Fibroblast of skin of scalp (primary cell): ENCODE results near the gene MACC1. TPM values are rescaled to one million over a fixed set of nuclear protein-coding genes. Genes with fewer than 3 reads are reported as not detected.

Source experiments
- DNase-seq: peaks from one replicate; pipeline ENCODE4 v3.0.0-alpha.2; 2013
- polyA plus RNA-seq, 2 experiments: library from polyadenylated mRNA; unstranded; fragments of 120-200 nt; gene quantifications; one replicate each; pipeline ENCODE4 v1.2.1, GENCODE V29; 2013; ENCODE audit not compliant: insufficient read length in 2 of 2

MACC1 gene, protein sequence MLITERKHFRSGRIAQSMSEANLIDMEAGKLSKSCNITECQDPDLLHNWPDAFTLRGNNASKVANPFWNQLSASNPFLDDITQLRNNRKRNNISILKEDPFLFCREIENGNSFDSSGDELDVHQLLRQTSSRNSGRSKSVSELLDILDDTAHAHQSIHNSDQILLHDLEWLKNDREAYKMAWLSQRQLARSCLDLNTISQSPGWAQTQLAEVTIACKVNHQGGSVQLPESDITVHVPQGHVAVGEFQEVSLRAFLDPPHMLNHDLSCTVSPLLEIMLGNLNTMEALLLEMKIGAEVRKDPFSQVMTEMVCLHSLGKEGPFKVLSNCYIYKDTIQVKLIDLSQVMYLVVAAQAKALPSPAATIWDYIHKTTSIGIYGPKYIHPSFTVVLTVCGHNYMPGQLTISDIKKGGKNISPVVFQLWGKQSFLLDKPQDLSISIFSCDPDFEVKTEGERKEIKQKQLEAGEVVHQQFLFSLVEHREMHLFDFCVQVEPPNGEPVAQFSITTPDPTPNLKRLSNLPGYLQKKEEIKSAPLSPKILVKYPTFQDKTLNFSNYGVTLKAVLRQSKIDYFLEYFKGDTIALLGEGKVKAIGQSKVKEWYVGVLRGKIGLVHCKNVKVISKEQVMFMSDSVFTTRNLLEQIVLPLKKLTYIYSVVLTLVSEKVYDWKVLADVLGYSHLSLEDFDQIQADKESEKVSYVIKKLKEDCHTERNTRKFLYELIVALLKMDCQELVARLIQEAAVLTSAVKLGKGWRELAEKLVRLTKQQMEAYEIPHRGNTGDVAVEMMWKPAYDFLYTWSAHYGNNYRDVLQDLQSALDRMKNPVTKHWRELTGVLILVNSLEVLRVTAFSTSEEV
- 0.01 TPM for polyA plus RNA-seq (2013, experiment 1 of 2; ENCODE audit: insufficient read length)
- 0.09 TPM for polyA plus RNA-seq (2013, experiment 2 of 2; ENCODE audit: insufficient read length)

DNA sequence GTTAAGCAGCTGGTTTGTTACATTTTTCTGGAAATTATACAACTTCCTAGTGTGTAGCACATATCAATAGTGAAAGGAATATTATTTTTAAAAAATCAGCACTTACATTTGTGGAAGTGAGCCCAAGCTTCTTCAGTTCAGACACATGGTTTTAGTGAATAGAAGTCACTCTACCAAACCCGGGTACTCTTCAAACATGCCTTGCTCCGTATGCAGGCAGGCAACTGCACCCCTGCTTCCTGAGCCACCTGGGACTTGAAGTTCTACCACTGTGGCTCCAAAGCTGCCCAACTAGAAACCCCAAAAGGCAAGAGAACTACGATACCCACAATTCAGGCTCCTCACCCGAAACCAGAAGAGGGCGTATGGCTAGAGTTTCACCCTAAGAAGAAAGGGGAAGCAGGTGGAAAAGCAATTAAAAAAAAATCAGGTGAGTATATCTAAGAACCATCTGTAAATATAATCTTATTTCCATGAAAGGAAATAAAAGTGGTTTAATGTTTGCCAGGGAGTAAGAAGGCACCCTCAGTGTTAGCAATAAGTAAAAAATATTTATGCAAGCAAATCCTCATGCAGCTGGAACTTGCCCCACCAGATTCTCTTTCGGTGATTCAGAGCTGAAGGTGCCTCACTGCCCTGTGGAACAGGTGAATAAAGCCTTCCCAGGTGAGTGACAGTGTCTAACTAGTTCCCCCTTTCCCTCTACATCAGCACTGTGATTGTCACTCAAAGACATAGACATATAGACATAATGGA lies at the start of gene MACC1:
Gene MACC1 (minus strand): TSS at position 192 of the 756 bp plus-strand sequence. CDS start 55,522 bp downstream, outside the sequence.
- no peak for DNase-seq

DNA sequence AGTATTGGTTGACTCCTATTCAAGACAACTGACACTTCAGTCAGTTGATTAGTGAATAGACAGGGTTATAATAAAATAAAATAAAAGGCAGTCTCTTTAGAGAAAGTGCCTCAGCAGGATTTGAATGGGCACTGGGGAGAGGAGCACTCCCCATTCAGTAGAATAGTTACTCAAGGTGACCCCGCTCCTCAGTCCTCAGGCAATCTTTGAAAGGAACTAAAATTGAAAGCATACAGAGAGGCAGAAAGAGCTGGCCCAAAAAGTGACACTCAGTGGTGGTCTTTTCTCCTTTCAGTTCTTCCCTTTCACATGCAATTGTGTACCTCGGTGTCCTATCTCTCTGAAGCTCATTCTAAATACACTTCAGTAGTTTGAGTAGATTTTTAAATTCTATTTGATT lies 47.4 kb upstream of the MACC1 start:
- no peak for DNase-seq

DNA sequence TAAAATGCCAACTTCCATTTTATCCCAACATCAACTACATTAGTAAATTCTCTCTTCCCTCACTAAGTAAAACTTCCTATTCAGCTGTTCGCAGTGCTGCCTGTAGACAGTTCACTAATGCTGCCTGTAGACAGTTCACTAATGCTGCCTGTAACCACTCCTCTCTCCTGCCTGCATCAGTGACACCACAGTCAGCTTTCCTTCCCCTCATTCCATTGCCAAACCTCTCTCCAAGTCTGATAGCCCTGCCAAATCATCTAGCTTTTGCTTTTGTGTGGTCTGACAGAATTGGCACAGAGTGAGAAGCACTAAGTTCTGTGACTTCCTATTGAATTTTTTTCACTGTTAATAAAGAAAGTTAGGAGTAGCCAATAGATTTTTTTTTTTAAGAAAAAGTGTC lies 43.0 kb upstream of the MACC1 start:
- peak; percentile 61 for DNase-seq

DNA sequence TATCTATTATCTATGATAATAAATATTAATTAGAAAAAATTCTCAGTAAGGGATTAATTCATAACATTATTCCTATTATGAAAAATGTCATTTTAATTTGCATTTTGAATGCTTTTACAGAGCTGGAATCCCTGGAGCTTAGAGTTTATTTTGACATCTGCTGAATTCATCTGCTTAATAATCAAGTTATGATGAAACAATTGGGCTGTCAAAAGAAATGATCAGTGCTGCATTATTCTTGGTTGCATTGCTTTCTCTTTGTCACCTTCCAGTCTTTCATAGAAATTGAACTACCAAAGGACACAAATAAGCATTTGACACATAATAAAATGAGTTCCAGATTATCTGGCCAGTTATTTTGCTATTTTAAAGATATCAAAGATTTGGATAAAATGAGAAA lies 40.0 kb upstream of the MACC1 start:
- no peak for DNase-seq

DNA sequence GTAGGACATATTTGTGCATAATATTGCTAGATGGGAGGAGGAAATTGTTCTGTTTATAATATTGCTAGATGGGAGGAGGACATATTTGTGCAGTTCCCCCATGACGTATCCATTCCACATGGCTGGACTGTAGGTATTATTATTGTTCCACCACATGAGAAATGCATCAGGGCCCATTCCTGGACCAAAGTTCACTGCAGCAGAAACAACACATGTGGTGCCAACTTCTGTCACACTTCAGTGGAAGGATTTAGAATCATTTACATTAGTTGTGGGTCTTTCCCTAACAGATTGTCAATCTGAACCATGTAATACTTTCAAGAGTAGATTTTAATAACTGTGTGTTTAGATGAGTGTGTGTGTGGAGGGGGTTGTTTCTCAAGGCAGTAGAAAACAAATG lies 32.7 kb upstream of the MACC1 start:
- DNase-seq = peak; percentile 26

DNA sequence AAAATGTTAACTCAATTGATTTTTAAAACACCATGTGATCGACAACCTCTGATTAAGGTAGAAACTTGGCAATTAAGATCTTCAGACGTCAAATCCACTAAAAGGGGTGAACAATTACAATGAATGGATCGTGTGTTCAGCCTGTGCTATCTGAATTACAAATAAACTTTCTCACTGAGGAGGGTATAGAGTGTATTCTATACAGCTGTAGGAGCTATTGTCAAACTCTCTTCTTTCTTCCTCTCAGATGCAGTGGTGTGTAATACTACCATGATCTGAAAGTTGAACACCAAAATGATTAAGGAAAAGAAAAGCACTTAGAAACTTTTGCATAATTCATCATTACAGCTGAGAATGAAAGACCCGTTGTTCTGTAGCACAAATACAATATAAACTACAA lies 32.2 kb upstream of the MACC1 start:
- DNase-seq = no peak

DNA sequence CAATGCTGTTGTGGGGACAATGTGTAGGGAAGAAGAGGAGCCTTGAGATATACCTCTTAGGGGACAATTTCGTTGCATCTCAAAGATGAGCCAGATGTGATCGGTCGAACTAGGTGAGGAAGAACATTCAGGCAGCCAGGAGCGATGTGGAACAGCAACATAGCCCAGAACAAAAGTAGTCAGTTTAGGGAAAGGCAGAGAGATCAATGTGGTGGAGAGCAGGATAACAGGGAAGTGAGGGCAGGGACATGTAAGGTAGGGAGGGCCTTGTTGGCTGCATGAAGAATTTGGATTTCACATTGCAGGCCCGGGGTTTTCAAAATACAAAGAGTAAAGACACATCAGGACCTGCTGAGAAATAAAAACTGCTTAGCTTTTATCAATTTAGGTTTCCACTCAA lies 29.1 kb upstream of the MACC1 start:
- DNase-seq = no peak

DNA sequence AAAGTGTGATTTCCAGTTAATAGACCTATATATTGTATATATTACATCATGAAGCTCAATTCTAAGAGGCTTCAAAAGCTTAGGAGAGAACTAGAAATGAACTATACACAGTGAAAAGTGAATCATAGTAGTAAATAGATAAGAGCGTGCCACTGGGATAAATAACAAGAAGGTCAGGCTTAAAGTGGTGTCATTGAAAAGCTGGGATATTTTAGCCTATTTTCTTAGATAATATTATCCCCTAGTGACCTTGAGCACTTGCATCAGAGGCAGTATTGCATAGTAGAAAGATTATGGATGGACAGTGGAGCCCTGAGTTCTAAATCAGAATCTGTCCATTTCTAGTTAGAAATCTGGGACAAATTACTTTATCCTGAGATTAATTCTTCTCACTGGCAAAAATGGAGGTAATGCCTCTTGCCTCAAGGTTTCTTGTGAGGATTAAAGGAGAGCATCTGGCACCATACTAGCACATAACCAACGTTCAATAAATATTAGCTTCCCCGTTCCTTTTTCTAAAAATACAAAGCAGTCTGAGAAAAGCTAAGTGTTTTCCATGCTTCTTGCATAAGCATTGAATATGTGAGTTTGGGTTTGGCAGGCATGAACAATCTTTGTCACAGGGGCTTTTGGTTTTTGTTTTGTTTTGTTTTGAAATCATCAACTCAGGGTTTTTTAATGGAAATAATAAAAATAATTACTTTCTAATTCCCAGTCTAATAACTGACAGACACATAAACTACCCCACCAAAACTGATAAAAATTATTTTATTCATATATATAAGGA lies 27.3 kb upstream of the MACC1 start:
- no peak for DNase-seq

DNA sequence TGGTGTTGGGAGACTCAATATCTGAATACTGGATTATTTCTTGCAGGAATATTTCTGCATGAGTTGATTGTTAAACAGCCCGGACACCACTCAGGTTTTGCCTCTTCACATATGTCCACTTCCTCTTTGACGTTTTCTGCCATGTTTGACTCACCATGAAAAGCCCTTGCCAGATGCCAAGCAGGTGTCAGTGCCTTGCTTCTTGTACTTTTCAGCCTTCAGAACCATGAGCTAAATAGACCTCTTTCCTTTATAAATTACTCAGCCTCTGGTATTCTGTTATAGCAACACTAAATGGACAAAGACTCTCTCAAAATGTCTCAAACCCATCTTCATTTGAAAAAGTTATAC lies 24.7 kb upstream of the MACC1 start:
- no peak for DNase-seq

DNA sequence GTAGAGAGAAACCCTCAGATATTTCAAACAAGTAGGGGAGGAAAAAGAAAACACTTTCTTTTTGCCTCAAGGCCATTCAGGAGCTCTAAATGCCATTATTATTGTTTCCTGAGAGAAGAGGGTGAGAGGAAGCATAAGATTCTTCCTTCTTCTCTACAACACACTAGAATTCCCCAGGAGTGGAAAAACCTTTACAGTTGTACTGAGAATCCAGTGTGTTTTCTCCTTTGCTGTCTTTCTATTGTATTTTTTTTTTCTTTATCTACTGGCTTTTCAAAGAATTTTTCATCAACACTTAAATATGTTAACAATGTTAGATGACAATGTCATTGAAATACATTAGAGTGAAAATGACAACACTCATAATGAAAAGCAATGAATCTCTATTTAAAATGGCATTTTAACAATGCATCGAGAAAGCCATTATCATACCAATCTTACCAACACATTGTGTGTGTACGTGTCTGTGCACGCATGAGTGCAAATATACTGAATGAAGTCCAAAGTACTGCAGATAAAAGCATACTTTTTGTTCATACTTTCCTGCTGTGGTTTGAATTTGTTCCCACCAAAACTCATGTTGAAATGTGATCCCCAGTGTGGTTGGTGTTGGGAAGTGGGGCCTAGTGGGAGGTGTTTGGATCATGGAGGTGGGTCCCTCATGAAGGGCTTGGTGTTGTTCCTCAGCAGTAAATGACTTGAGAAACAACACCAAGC lies 24.2 kb upstream of the MACC1 start:
- DNase-seq = peak; percentile 96

DNA sequence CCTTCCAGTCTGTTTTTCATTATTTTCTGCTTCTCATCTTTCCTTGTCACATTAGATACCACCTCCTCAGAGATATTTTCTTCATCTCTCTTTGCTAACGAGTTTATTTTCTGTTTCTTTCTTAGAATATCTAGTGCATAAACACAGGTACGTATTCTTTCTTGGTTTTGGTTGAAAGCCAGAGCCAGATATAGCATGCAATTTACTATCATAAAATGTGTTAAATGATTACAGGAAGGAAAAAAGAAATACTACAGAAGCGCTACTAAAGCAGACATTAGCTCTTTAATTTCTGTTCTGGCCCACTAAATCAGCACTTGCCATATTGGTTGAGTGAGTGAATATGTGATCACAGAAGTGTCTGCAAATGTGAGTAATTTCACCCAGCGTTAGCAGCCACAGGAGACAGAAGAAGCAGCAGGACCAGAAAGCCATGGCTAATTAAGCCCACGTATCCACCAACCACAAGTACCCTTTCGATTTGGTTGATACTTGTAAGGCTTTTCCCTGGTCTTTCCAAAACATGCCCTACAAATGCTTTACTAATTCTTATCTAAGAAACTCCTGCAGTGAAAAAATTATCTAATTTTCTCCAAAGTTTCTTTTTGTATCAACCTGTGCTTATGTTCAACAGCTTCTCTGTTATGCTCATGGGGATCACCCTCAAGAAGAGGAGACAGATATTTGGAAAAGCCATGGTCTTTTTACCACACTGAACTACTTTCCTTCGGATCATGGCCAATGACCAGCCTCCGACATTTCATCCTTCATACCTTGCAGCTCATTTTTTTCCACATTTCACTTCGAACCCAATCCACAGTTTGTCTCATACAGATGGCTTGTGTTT lies 23.1 kb upstream of the MACC1 start:
- no peak for DNase-seq

DNA sequence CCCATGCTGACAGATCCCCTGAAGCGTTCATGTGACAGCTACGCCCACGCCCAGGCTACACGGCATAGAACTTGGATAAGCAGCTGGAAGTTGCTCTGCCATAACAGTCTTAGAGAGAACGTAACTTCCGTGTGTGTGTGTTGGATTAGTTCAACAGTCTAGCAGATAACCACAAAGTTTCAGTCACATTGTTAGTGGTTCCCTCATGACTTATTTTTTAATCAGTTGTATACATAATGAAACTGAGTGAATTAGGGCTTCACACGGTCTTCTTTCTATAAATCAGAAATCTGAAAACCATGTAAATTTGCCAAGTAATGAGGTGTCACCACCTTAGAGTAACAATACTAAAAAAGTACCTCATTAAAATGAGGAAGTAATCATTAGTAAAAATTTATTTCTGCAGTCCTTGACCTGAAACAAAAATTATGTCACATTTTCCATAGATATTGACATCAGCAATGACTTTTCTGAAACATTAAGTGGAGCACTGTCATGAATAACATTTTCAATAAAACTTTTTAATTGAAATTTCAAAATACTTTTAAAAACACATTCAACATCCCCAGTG lies 21.7 kb upstream of the MACC1 start:
- DNase-seq = no peak

DNA sequence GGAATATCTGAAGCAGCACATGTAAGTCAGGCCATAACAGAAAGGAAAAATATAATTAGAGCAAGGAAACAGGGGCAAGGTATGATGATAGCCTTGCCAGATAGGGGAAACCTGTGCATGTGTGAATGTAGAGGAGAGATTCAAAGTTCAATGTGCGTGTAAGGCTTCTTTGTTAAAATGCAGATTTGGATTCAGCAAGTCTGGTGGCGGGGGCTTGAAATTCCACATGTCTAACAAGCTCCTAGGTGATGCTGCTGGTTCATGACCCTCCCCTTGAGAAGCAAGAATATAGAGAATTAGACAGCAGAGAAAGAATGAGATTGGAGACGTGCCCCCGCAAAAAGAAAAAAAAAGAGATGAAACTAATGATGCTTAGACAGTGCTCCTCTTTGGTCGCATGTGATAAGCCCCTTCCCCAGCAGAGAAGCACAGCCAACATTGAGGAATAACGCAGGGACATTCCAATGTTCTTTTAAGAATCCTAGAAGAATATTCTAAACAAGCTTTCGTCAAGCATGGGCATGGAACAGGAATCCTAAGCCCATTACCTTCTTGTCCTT lies 21.1 kb upstream of the MACC1 start:
- no peak for DNase-seq

DNA sequence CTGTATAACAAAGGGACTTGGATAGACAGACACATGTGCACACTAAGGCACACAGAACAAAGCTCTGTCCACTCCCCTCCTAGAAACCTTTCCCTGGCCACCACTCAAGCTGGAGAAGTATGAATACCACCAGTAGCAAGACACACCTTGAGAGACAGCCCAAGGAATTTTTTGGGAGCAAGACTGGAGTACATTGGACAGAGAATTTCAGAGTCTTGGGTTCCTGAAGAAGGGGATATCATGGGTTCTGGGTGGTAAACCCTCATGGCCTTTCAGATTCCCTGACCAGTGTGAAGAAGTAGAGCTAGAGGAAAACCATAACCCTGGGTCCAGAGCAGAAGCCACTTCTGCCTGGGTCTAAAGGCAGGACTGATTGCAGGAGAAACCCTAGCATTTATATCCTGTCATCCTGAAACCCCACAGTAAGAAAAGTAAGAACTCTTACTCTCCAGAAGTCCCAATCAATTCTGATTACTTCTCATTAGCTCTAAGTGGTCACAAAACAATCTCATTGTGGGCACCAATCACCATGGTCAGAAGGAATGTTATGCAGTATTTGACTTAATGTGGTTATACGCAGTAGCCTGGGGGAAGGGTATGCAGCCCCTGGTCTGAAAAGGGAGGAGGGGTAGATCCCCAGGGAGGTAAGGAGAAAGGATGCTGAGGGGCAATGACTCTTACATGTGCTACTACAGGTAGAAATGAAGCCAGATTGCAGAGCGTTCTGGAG lies 20.4 kb upstream of the MACC1 start:
- DNase-seq = no peak

DNA sequence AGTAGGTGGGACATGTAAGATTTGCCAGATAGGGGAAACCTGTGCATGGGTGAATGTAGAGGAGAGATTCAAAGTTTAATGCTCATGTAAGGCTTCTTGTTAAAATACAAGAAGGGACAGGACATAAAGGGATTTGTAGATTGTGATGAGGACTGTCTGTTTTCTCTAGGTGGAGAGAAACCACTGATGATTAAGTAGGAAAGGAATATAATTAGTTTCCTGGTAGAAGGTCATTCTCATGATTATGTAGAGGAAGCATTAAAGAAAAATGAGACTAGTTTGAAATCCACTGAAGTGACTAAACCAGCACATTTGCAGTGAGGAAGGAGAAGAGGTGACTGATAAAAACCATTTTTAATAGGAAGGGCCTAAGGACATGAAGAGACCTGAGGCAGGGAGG lies 19.6 kb upstream of the MACC1 start:
- DNase-seq = peak; percentile 30

DNA sequence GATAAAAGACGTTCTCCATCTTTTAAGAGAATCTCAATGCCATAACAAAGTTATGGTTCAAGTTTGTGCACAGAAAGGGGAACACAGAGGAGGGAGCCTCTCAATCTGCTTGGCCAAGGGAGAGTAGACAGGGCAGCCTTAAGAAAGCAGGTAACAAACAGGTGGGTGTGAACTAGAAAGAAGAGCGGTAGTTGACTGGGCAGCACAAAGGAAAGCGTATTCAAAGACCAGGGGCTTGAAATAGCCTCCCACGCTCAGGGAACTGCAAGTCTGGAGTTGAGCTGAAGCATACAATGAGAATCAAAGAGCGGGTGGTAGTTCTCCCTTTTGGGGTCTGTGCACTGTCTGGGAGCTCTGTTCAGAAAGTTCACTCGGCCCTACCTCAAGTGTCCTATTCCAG lies 18.9 kb upstream of the MACC1 start:
- DNase-seq = no peak

DNA sequence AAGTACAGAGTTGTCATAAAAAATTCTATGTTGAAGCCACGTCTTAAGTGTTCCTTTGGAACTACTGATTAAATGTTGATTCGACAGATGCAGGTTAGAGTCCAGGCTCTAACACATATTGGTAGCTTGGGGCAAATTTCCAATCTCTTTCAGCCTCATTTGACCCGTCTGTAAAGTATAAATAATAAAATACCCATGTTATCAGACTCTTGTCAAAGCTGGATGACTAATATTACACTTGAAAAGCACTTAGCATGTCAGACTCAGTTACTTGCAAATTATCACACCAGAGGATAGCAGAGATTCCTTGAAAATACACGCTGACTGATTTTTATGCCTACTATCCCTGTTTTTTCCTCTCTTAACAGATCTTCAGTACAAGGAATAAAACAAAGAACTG lies 18.1 kb upstream of the MACC1 start:
- DNase-seq = no peak

DNA sequence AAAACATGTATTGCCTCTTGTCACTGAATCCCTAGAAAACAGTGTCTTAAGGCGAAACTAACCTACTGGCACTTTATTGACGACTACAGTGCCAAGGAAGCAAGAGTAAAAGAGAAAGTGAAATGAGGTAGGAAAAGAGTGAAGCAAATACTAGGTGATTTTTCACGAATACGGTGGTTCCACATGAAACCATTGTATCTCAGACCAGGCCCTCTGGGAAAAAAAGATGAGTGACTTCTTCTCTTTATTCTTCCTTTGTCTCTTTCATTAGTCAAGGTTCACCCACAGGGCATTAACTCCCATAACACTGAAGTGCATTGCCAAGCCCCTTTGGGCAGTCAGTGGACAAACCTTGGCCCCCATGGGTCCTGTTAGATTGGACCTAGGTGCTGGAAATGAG lies 16.2 kb upstream of the MACC1 start:
- DNase-seq = no peak

DNA sequence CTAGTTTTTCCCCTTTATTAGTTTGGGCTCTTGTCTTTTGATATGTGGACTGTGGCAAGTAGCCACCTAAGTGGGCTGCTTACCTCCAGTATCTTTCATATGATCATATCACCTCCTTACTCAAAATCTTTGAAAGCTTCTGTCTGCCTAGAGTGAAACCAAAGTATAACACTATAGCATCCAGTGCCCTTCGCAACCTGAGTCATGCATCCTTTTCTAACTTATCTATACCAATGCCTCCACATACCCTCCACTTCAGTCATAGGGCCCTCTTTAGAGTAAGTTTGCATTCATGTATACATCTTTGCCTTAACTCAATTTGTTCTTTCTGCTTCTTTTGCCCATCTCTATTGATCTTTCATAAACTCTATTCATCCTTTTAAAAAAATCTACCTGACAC lies 15.7 kb upstream of the MACC1 start:
- DNase-seq = no peak
